HEK293T (cell line): ENCODE measurements around the gene TMOD1.

Experiments used
- ARNT ChIP-seq: fragments of 450-650 bp; IDR thresholded peaks from 2 replicates; pipeline ENCODE4 v1.6.1; 2017; ENCODE audit warnings: mild to moderate bottlenecking
- CTBP1 ChIP-seq: fragments of 450-650 bp; IDR thresholded peaks from 2 replicates; pipeline ENCODE4 v1.6.1; 2016; ENCODE audit warnings: borderline replicate concordance
- ELF4 ChIP-seq: fragments of 450-650 bp; IDR thresholded peaks from 2 replicates; pipeline ENCODE4 v1.6.1; 2017; ENCODE audit warnings: antibody characterized with exemption
- FOXA1 ChIP-seq: fragments of 450-650 bp; IDR thresholded peaks from 2 replicates; pipeline ENCODE4 v1.6.1; 2016; ENCODE audit warnings: mild to moderate bottlenecking
- FOXK2 ChIP-seq: fragments of 450-650 bp; IDR thresholded peaks from 2 replicates; pipeline ENCODE4 v1.6.1; 2016; ENCODE audit warnings: mild to moderate bottlenecking
- FOXM1 ChIP-seq: fragments of 450-650 bp; IDR thresholded peaks from 2 replicates; pipeline ENCODE4 v1.6.1; 2017; ENCODE audit warnings: mild to moderate bottlenecking, borderline replicate concordance
- HDGF ChIP-seq: fragments of 450-650 bp; IDR thresholded peaks from 2 replicates; pipeline ENCODE4 v1.6.1; 2017; ENCODE audit warnings: antibody characterized with exemption, borderline replicate concordance
- LEF1 ChIP-seq: fragments of 450-650 bp; IDR thresholded peaks from 2 replicates; pipeline ENCODE4 v1.6.1; 2017; ENCODE audit warnings: mild to moderate bottlenecking, borderline replicate concordance
- NFRKB ChIP-seq: fragments of 450-650 bp; IDR thresholded peaks from 2 replicates; pipeline ENCODE4 v1.6.1; 2016; ENCODE audit warnings: mild to moderate bottlenecking, moderate library complexity
- SP1 ChIP-seq: fragments of 450-650 bp; IDR thresholded peaks from 2 replicates; pipeline ENCODE4 v1.6.1; 2017
- SUZ12 ChIP-seq: fragments of 450-650 bp; IDR thresholded peaks from 2 replicates; pipeline ENCODE4 v1.6.1; 2016; ENCODE audit warnings: mild to moderate bottlenecking
- TARDBP ChIP-seq: fragments of 450-650 bp; IDR thresholded peaks from 2 replicates; pipeline ENCODE4 v1.6.1; 2016

- no peak for TF ChIP-seq LEF1
- no peak for TF ChIP-seq SUZ12
- no peak for TF ChIP-seq FOXK2
- no peak for TF ChIP-seq SP1
- no peak for TF ChIP-seq FOXM1
- TF ChIP-seq TARDBP = no peak
- no peak for TF ChIP-seq ELF4
- TF ChIP-seq FOXA1 = no peak
- TF ChIP-seq NFRKB = no peak
- TF ChIP-seq ARNT = no peak
- TF ChIP-seq HDGF = no peak
- no peak for TF ChIP-seq CTBP1
Observed at GRCh38 chr9:97553841-97554240, 52.4 kb downstream of the TMOD1 start.
